A673 (cell line): ENCODE measurements around the gene FOXC2. TPM values are rescaled to one million over a fixed set of nuclear protein-coding genes. Genes with fewer than 3 reads are reported as not detected.

Experiments used
- BruUV-seq: library from RNA; stranded (reverse); fragments of 400-500 nt; replicated peaks from 2 replicates; lab custom pipeline; 2021; lab: Mats Ljungman, UMichigan
- CTCF ChIA-PET: fragments of 300-600 bp; sonication (Branson Sonifier 250); formaldehyde crosslinking; loops from one replicate; lab custom pipeline; 2022; ENCODE audit warnings: antibody characterized with exemption; lab: Charles Lee
- POLR2A ChIA-PET: fragments of 300-600 bp; sonication (Branson Sonifier 250); formaldehyde crosslinking; loops from one replicate; lab custom pipeline; 2022; ENCODE audit warnings: antibody characterized with exemption; ENCODE audit not compliant: low non-redundant PET; lab: Charles Lee
- DNase-seq: peaks from one replicate; pipeline ENCODE4 v3.0.0-alpha.2; 2015; ENCODE audit warnings: low spot score
- H3K27ac ChIP-seq: fragments of 200-600 bp; sonication (generic); 2 replicates; pipeline ENCODE4 v1.5.1; 2016; ENCODE audit warnings: mixed run types, low read depth, mild to moderate bottlenecking, mixed read lengths, antibody characterized with exemption, low read length; ENCODE audit not compliant: poor library complexity, severe bottlenecking
- H3K27me3 ChIP-seq: fragments of 200-600 bp; sonication (generic); replicated peaks from 2 replicates; pipeline ENCODE4 v1.6.1; 2017; ENCODE audit warnings: mixed run types, low read depth, mild to moderate bottlenecking, mixed read lengths, antibody characterized with exemption, low read length; ENCODE audit not compliant: insufficient read depth, poor library complexity
- H3K36me3 ChIP-seq: fragments of 200-600 bp; sonication (generic); 2 replicates; pipeline ENCODE4 v1.6.1; 2016; ENCODE audit warnings: mixed run types, mild to moderate bottlenecking, mixed read lengths, antibody characterized with exemption, low read length; ENCODE audit not compliant: insufficient read depth, poor library complexity, severe bottlenecking
- H3K4me1 ChIP-seq: fragments of 200-600 bp; sonication (generic); 2 replicates; pipeline ENCODE4 v1.6.1; 2017; ENCODE audit warnings: mixed run types, mild to moderate bottlenecking, mixed read lengths, antibody characterized with exemption, low read length; ENCODE audit not compliant: insufficient read depth, poor library complexity, severe bottlenecking
- H3K4me3 ChIP-seq: fragments of 200-600 bp; sonication (generic); 2 replicates; pipeline ENCODE4 v1.5.1; 2016; ENCODE audit warnings: low read depth, mixed run types, mild to moderate bottlenecking, mixed read lengths, low read length; ENCODE audit not compliant: poor library complexity, severe bottlenecking
- H3K9me3 ChIP-seq: fragments of 200-600 bp; sonication (generic); 2 replicates; pipeline ENCODE4 v1.6.1; 2016; ENCODE audit warnings: mixed run types, low read depth, mild to moderate bottlenecking, mixed read lengths, antibody characterized with exemption, low read length; ENCODE audit not compliant: poor library complexity, severe bottlenecking
- CTCF ChIP-seq: fragments of 300-800, 200-600 bp; sonication (generic); conservative IDR thresholded peaks from 2 replicates; pipeline ENCODE4 v1.5.1; 2017; ENCODE audit warnings: low read depth, mild to moderate bottlenecking, antibody characterized with exemption, low read length, moderate library complexity, mixed read lengths
- EZH2 ChIP-seq: fragments of 200-600 bp; sonication (generic); IDR thresholded peaks from 2 replicates; pipeline ENCODE4 v1.6.1; 2017; ENCODE audit warnings: borderline replicate concordance, low read depth, mild to moderate bottlenecking, mixed read lengths, antibody characterized with exemption, low read length; ENCODE audit not compliant: poor library complexity, severe bottlenecking
- intact Hi-C: fragments of 100-400 bp; cut with micrococcal nuclease; formaldehyde crosslinking; loops from one replicate; pipeline ENCODE4 v1.10.0; 2022; ENCODE audit not compliant: unreplicated experiment
- total RNA-seq: library from RNA; stranded (reverse); gene quantifications from 2 replicates; pipeline ENCODE4 v1.2.3, GENCODE V29; 2021

FOXC2 gene
- total RNA-seq, 1 experiment from 2014 or later = 0.34 TPM

- no peak for DNase-seq
- no peaks in the 10 kb centered on the region for H3K36me3 ChIP-seq
- no peak overlapping the region for H3K27ac ChIP-seq
- no TSS peak for BruUV-seq
- peaks cover 64% of the 10 kb centered on the region for H3K27me3 ChIP-seq
- H3K4me1 ChIP-seq = peaks cover 4% of the 10 kb centered on the region
- ChIA-PET CTCF (interaction anchor here (1.0 kb wide), 1 partner anchor 310 kb away, joined by 4 read pairs; no protein-coding TSS in a partner anchor), POLR2A (no interaction called here)
- H3K4me3 ChIP-seq = no peak overlapping the region
- TF ChIP-seq CTCF = no peak
- TF ChIP-seq EZH2 = no peak
- no peaks in the 10 kb centered on the region for H3K9me3 ChIP-seq
- intact Hi-C loops = loop anchor here (10.0 kb wide), 1 partner anchor 1069 kb away; no protein-coding TSS in a partner anchor
Measured at GRCh38 chr16:86565644-86566511, 751 bp upstream of the FOXC2 start.

- Histone ChIP-seq H3K27ac (no peak overlapping the region), H3K4me1 (peaks cover 4% of the 10 kb centered on the region), H3K27me3 (peaks cover 68% of the 10 kb centered on the region), H3K36me3 (no peaks in the 10 kb centered on the region), H3K9me3 (no peaks in the 10 kb centered on the region), H3K4me3 (peak overlapping the region; percentile 39)
- no TSS peak for BruUV-seq
- POLR2A ChIA-PET = no interaction called here
- CTCF ChIA-PET = interaction anchor here (0.5 to 1.0 kb wide), 2 partner anchors 9 to 309 kb away, joined by 4 to 11 read pairs; no protein-coding TSS in a partner anchor
- intact Hi-C loops = loop anchor here (10.0 kb wide), 1 partner anchor 1068 kb away; no protein-coding TSS in a partner anchor
- DNase-seq = peak; percentile 16
- no peak for TF ChIP-seq EZH2
- TF ChIP-seq CTCF = no peak
Measured at GRCh38 chr16:86566966-86567700, 504 bp downstream of the FOXC2 start.

- intact Hi-C loops = loop anchor here (10.0 kb wide), 1 partner anchor 1067 kb away; no protein-coding TSS in a partner anchor
- H3K27me3 ChIP-seq = peaks cover 68% of the 10 kb centered on the region
- H3K9me3 ChIP-seq = no peaks in the 10 kb centered on the region
- H3K36me3 ChIP-seq = no peaks in the 10 kb centered on the region
- H3K4me1 ChIP-seq = peaks cover 4% of the 10 kb centered on the region
- peak overlapping the region; percentile 39 for H3K4me3 ChIP-seq
- DNase-seq = peak; percentile 6
- TF ChIP-seq EZH2 (peak; percentile 87), CTCF (no peak)
- POLR2A ChIA-PET = no interaction called here
- CTCF ChIA-PET = no interaction called here
- no TSS peak for BruUV-seq
- H3K27ac ChIP-seq = no peak overlapping the region
Measured at GRCh38 chr16:86567701-86568581, 1.3 kb downstream of the FOXC2 start.
